K562 (cell line): ENCODE measurements around the gene PEX11B. TPM values are rescaled to one million over a fixed set of nuclear protein-coding genes. Genes with fewer than 3 reads are reported as not detected.
A peak's percentile ranks its signal among the peaks of the same experiment; 100 is the strongest.
"Not testable (repeated sequence)": the region's sequence is repeated elsewhere in the genome, so short reads cannot be mapped to it uniquely, and the experiment has no call there.

Source experiments
- ARNT ChIP-seq, 2 experiments: fragments of 450-650 bp; IDR thresholded peaks; 2 replicates each; pipeline ENCODE4 v1.6.1; 2016; ENCODE audit warnings: mild to moderate bottlenecking in 1 of 2
- BCOR ChIP-seq: fragments of 450-650 bp; IDR thresholded peaks from 2 replicates; pipeline ENCODE4 v1.6.1; 2016
- CTBP1 ChIP-seq: fragments of 450-650 bp; IDR thresholded peaks from 2 replicates; pipeline ENCODE4 v1.6.1; 2016; ENCODE audit warnings: borderline replicate concordance
- ELF4 ChIP-seq: fragments of 450-650 bp; formaldehyde crosslinking; IDR thresholded peaks from 2 replicates; pipeline ENCODE4 v1.4.0; 2022; ENCODE audit warnings: missing genetic modification characterization
- EP300 ChIP-seq: IDR thresholded peaks from 2 replicates; pipeline ENCODE4 v1.6.1; 2012; ENCODE audit warnings: low read length, improper control_type of control experiment
- FOSL1 ChIP-seq: fragments of 200-800 bp; sonication (Bioruptor generic); conservative IDR thresholded peaks from 2 replicates; pipeline ENCODE4 v1.6.1; 2016; ENCODE audit warnings: missing genetic modification characterization, missing compliant biosample characterization
- FOXP4 ChIP-seq: sonication (generic); formaldehyde crosslinking; IDR thresholded peaks from 2 replicates; pipeline ENCODE4 v1.8.0; 2022; ENCODE audit warnings: mild to moderate bottlenecking, missing genetic modification reagents, borderline replicate concordance
- MBD2 ChIP-seq: sonication (generic); IDR thresholded peaks from 2 replicates; pipeline ENCODE4 v1.6.1; 2016; ENCODE audit warnings: low read depth, borderline replicate concordance
- MEIS2 ChIP-seq: fragments of 450-650 bp; IDR thresholded peaks from 2 replicates; pipeline ENCODE4 v1.6.1; 2014; ENCODE audit warnings: mild to moderate bottlenecking; ENCODE audit not compliant: partially characterized antibody
- MNT ChIP-seq, 2 experiments: fragments of 450-650 bp; conservative IDR thresholded peaks; 2 replicates each; pipeline ENCODE4 v1.6.1; 2017; ENCODE audit warnings: mild to moderate bottlenecking in 2 of 2, moderate library complexity in 2 of 2
- NONO ChIP-seq, 2 experiments: fragments of 200-400 bp in 1 of 2; fragments of 450-650 bp in 1 of 2; formaldehyde crosslinking in 1 of 2; IDR thresholded peaks; 2 replicates each; pipeline ENCODE4 v1.6.1; 2017; ENCODE audit warnings: low read depth in 2 of 2, mild to moderate bottlenecking in 2 of 2, moderate library complexity in 2 of 2, low read length in 1 of 2
- PML ChIP-seq: IDR thresholded peaks from 2 replicates; pipeline ENCODE4 v1.6.1; 2012; ENCODE audit warnings: low read length, inconsistent platforms
- POLR2AphosphoS5 ChIP-seq: IDR thresholded peaks from 2 replicates; pipeline ENCODE4 v1.6.1; 2011; ENCODE audit warnings: mild to moderate bottlenecking, low read depth, low read length, moderate library complexity; ENCODE audit not compliant: control insufficient read depth, insufficient read depth
- STAT5A ChIP-seq: IDR thresholded peaks from 2 replicates; pipeline ENCODE4 v1.6.1; 2012; ENCODE audit warnings: low read length, inconsistent platforms, borderline replicate concordance
- TARDBP ChIP-seq: fragments of 450-650 bp; IDR thresholded peaks from 2 replicates; pipeline ENCODE4 v1.6.1; 2016
- TEAD4 ChIP-seq, 2 experiments: sonication (generic) in 1 of 2; formaldehyde crosslinking in 1 of 2; IDR thresholded peaks; 2 replicates each; pipeline versions ENCODE4 v1.6.1 to v1.8.0; 2012 to 2022; ENCODE audit warnings: borderline replicate concordance in 1 of 2, inconsistent platforms in 1 of 2, low read length in 1 of 2, mild to moderate bottlenecking in 1 of 2, missing genetic modification reagents in 1 of 2
- TOE1 ChIP-seq, 2 experiments: fragments of 450-650 bp in 1 of 2; sonication (generic) in 1 of 2; formaldehyde crosslinking in 1 of 2; IDR thresholded peaks; 2 replicates each; pipeline versions ENCODE4 v1.7.1 to v1.8.0; 2016 to 2022; ENCODE audit warnings: borderline replicate concordance in 2 of 2, mild to moderate bottlenecking in 2 of 2, antibody characterized with exemption in 1 of 2, inconsistent platforms in 1 of 2, low read depth in 1 of 2, missing genetic modification reagents in 1 of 2, moderate library complexity in 1 of 2
- ZNF609 ChIP-seq: sonication (generic); formaldehyde crosslinking; IDR thresholded peaks from 2 replicates; pipeline ENCODE4 v1.8.1; 2023; ENCODE audit warnings: missing genetic modification reagents, mild to moderate bottlenecking, borderline replicate concordance
- ZNF766 ChIP-seq: fragments of 200-800 bp; sonication (Bioruptor generic); conservative IDR thresholded peaks from 2 replicates; pipeline ENCODE4 v1.6.1; 2016; ENCODE audit warnings: missing genetic modification characterization, missing compliant biosample characterization
- polyA plus RNA-seq, 8 experiments: library from polyadenylated mRNA; depleted of rRNA in 4 of 8; stranded (reverse) in 5 of 8; unstranded in 3 of 8; fragments of >200 nt; fragmentation: Nextera tagmentation in 2 of 8; fragmentation: Illumina TruSeq in 1 of 8; extraction: Ambion mirVana in 2 of 8; extraction: Trizol in 1 of 8; gene quantifications; 2 replicates each; pipeline versions ENCODE4 v1.2.1 to v1.2.3, GENCODE V29; 2011 to 2014; ENCODE audit warnings: inconsistent platforms in 1 of 8, missing spikeins in 1 of 8
- total RNA-seq, 7 experiments: library from RNA; depleted of rRNA in 6 of 7; stranded (reverse); fragments of >200 nt in 6 of 7; fragmentation: Illumina TruSeq in 2 of 7; extraction: Trizol in 2 of 7; gene quantifications; 2 replicates each; pipeline versions ENCODE4 v1.2.1 to v1.2.3, GENCODE V29; 2011 to 2021; ENCODE audit warnings: low replicate concordance in 1 of 7

Gene PEX11B
- total and polyA plus RNA-seq, 9 of the 15 experiments (the other 6 are each of a cell fraction or from before 2014, with no cell fraction given) = 13.2 to 60.0 (median 21.7) TPM

GRCh38 chr1:145932522-145933009, 14.0 kb upstream of the PEX11B start (continued):
- TF ChIP-seq ZNF609 (peak; percentile 86; the same call in 1 of the 2 replicates), PML (peak; percentile 92), BCOR (peak; percentile 82), NONO (IDR thresholded peaks at IDR 0.05; ENCODE audit: low read depth in 2 of 2, low read length in 1 of 2) (peak in 1 of 2 experiments; percentile 60; a peak in 1 of 4 replicates), ZNF766 (CRISPR knock-in tag) (peak; percentile 82), ELF4 (CRISPR knock-in tag) (peak; percentile 83; the same call in 1 of the 2 replicates), TOE1 (IDR thresholded peaks at IDR 0.05; ENCODE audit: borderline replicate concordance) (0 out of 2 replicates have a peak, but pooled peaks have one; percentile 53), MNT (conservative IDR thresholded peaks at IDR 0.05) (peak; percentile 81 to 91), EP300 (peak; percentile 74), CTBP1 (peak; percentile 99), FOXP4 (CRISPR knock-in tag) (0 out of 2 replicates have a peak, but pooled peaks have one; percentile 27), MEIS2 (peak; percentile 64), ARNT (IDR thresholded peaks at IDR 0.05) (peak; percentile 37 to 92; a peak in 3 of 4 replicates), POLR2AphosphoS5 (peak; percentile 76; the same call in 1 of the 2 replicates), TEAD4 (IDR thresholded peaks at IDR 0.05; ENCODE audit: low read length) (peak; percentile 89), STAT5A (peak; percentile 68; the same call in 1 of the 2 replicates), FOSL1 (tag) (peak; percentile 71), TARDBP (peak; percentile 81), MBD2 (peak; percentile 67; the same call in 1 of the 2 replicates)
- TF ChIP-seq TOE1 (CRISPR knock-in tag; IDR thresholded peaks at IDR 0.05; ENCODE audit: borderline replicate concordance, low read depth); TEAD4 (CRISPR knock-in tag; IDR thresholded peaks at IDR 0.05; ENCODE audit: borderline replicate concordance): not testable (repeated sequence)
